Astrocyte (in vitro differentiated cells and primary cell): ENCODE results near the gene MACC1. TPM values are rescaled to one million over a fixed set of nuclear protein-coding genes. Genes with fewer than 3 reads are reported as not detected.

Experiments
- DNase-seq: peaks from one replicate; pipeline ENCODE4 v3.0.0-alpha.2; 2010; ENCODE audit warnings: low read depth
- FAIRE-seq: peaks from 2 replicates; lab custom pipeline; 2011; peaks lifted over from hg19 to GRCh38; lab: Jason Lieb, UNC
- H2AFZ ChIP-seq: 2 replicates; pipeline ENCODE4 v1.6.0; 2012; ENCODE audit warnings: low read depth, low read length, inconsistent platforms
- H3K27ac ChIP-seq: 2 replicates; pipeline ENCODE4 v1.5.1; 2011; ENCODE audit warnings: low read depth, low read length, inconsistent platforms
- H3K27me3 ChIP-seq: 2 replicates; pipeline ENCODE4 v1.6.0; 2011; ENCODE audit warnings: low read length, inconsistent platforms; ENCODE audit not compliant: insufficient read depth
- H3K36me3 ChIP-seq: 2 replicates; pipeline ENCODE4 v1.5.1; 2011; ENCODE audit warnings: low read length, inconsistent platforms; ENCODE audit not compliant: insufficient read depth
- H3K4me1 ChIP-seq: 2 replicates; pipeline ENCODE4 v1.5.1; 2011; ENCODE audit warnings: low read length, inconsistent platforms; ENCODE audit not compliant: insufficient read depth
- H3K4me2 ChIP-seq: 2 replicates; pipeline ENCODE4 v1.6.0; 2012; ENCODE audit warnings: low read length, inconsistent platforms
- H3K4me3 ChIP-seq: 2 replicates; pipeline ENCODE4 v1.5.1; 2011; ENCODE audit warnings: low read depth, mild to moderate bottlenecking, low read length, inconsistent platforms; ENCODE audit not compliant: insufficient read depth
- H3K79me2 ChIP-seq: 2 replicates; pipeline ENCODE4 v1.6.0; 2012; ENCODE audit warnings: mild to moderate bottlenecking, low read length, inconsistent platforms; ENCODE audit not compliant: insufficient read depth
- H3K9ac ChIP-seq: 2 replicates; pipeline ENCODE4 v1.6.0; 2012; ENCODE audit warnings: mild to moderate bottlenecking, low read length, inconsistent platforms
- H3K9me3 ChIP-seq: 2 replicates; pipeline ENCODE4 v1.5.1; 2012; ENCODE audit warnings: low read depth, mild to moderate bottlenecking, low read length, inconsistent platforms; ENCODE audit not compliant: insufficient read depth
- H4K20me1 ChIP-seq: 2 replicates; pipeline ENCODE4 v1.6.0; 2012; ENCODE audit warnings: low read length, inconsistent platforms; ENCODE audit not compliant: insufficient read depth
- H3K27ac Mint-ChIP-seq: one replicate; pipeline ENCODE4 v1.8.0; 2021; ENCODE audit warnings: mild to moderate bottlenecking, mixed read lengths; ENCODE audit not compliant: unreplicated experiment
- H3K27me3 Mint-ChIP-seq: one replicate; pipeline ENCODE4 v1.8.0; 2021; ENCODE audit warnings: low read depth, mixed read lengths; ENCODE audit not compliant: unreplicated experiment
- H3K36me3 Mint-ChIP-seq: one replicate; pipeline ENCODE4 v1.8.0; 2021; ENCODE audit warnings: low read depth, mixed read lengths; ENCODE audit not compliant: unreplicated experiment
- H3K4me1 Mint-ChIP-seq: one replicate; pipeline ENCODE4 v1.8.0; 2021; ENCODE audit warnings: low read depth, mixed read lengths; ENCODE audit not compliant: unreplicated experiment
- H3K4me3 Mint-ChIP-seq: one replicate; pipeline ENCODE4 v1.8.0; 2021; ENCODE audit warnings: mild to moderate bottlenecking, moderate library complexity, mixed read lengths; ENCODE audit not compliant: unreplicated experiment
- H3K9me3 Mint-ChIP-seq: one replicate; pipeline ENCODE4 v1.8.0; 2021; ENCODE audit warnings: mild to moderate bottlenecking, mixed read lengths; ENCODE audit not compliant: unreplicated experiment
- CTCF ChIP-seq: IDR thresholded peaks from 2 replicates; pipeline ENCODE4 v1.5.1; 2011; ENCODE audit warnings: low read depth, mild to moderate bottlenecking, inconsistent platforms, low read length, moderate library complexity; ENCODE audit not compliant: insufficient read depth
- EZH2 ChIP-seq: IDR thresholded peaks from 2 replicates; pipeline ENCODE4 v1.6.1; 2012; ENCODE audit warnings: mild to moderate bottlenecking, low read length, inconsistent platforms; ENCODE audit not compliant: insufficient read depth
- total RNA-seq: library from RNA; stranded (reverse); gene quantifications from 2 replicates; pipeline ENCODE4 v1.2.1, GENCODE V29; 2021

MACC1 gene
- total RNA-seq, 1 donor from 2014 or later = 2.0 TPM

GRCh38 chr7:20236043-20236442 is 18.9 kb upstream of the MACC1 start:
- no peak for TF ChIP-seq EZH2
- TF ChIP-seq CTCF = no peak
- DNase-seq = no peak
- Mint-ChIP-seq H3K4me3 (no peak overlapping the region), H3K27me3 (peaks cover 2% of the 10 kb centered on the region), H3K36me3 (no peaks in the 10 kb centered on the region), H3K9me3 (no peaks in the 10 kb centered on the region), H3K27ac (no peak overlapping the region), H3K4me1 (peaks cover 40% of the 10 kb centered on the region)
- Histone ChIP-seq H2AFZ (no peak overlapping the region), H3K4me3 (no peak overlapping the region), H3K9ac (no peak overlapping the region), H3K79me2 (no peaks in the 10 kb centered on the region), H3K4me1 (peaks cover 20% of the 10 kb centered on the region), H3K27ac (no peak overlapping the region), H3K36me3 (no peaks in the 10 kb centered on the region), H4K20me1 (no peaks in the 10 kb centered on the region), H3K9me3 (no peaks in the 10 kb centered on the region), H3K27me3 (no peaks in the 10 kb centered on the region), H3K4me2 (no peak overlapping the region)
- no peak for FAIRE-seq

- Histone ChIP-seq H3K36me3 (no peaks in the 10 kb centered on the region), H4K20me1 (no peaks in the 10 kb centered on the region), H3K9ac (no peak overlapping the region), H3K4me3 (no peak overlapping the region), H2AFZ (no peak overlapping the region), H3K79me2 (no peaks in the 10 kb centered on the region), H3K4me2 (no peak overlapping the region), H3K27me3 (no peaks in the 10 kb centered on the region), H3K4me1 (peaks cover 16% of the 10 kb centered on the region), H3K27ac (no peak overlapping the region), H3K9me3 (no peaks in the 10 kb centered on the region)
- Mint-ChIP-seq H3K27me3 (peaks cover 2% of the 10 kb centered on the region), H3K4me3 (no peak overlapping the region), H3K27ac (no peak overlapping the region), H3K9me3 (no peaks in the 10 kb centered on the region), H3K36me3 (no peaks in the 10 kb centered on the region), H3K4me1 (peaks cover 41% of the 10 kb centered on the region)
- FAIRE-seq (no peak), DNase-seq (peak; percentile 62)
- TF ChIP-seq EZH2 (no peak), CTCF (no peak)
These were observed 18.1 kb upstream of the MACC1 start for GRCh38 chr7:20235288-20235687.

GRCh38 chr7:20233362-20233761 is 16.2 kb upstream of the MACC1 start:
- peaks cover 21% of the 10 kb centered on the region for H3K4me1 ChIP-seq
- TF ChIP-seq CTCF (no peak), EZH2 (no peak)
- H3K79me2 ChIP-seq = no peaks in the 10 kb centered on the region
- H3K4me3 Mint-ChIP-seq = no peak overlapping the region
- H3K4me3 ChIP-seq = no peak overlapping the region
- no peak overlapping the region for H3K27ac ChIP-seq
- no peak overlapping the region for H2AFZ ChIP-seq
- no peak overlapping the region for H3K9ac ChIP-seq
- no peak overlapping the region for H3K4me2 ChIP-seq
- no peak overlapping the region for H3K27ac Mint-ChIP-seq
- no peaks in the 10 kb centered on the region for H3K9me3 Mint-ChIP-seq
- H3K4me1 Mint-ChIP-seq = peaks cover 47% of the 10 kb centered on the region
- H3K36me3 Mint-ChIP-seq = no peaks in the 10 kb centered on the region
- H3K27me3 Mint-ChIP-seq = peaks cover 2% of the 10 kb centered on the region
- H3K27me3 ChIP-seq = no peaks in the 10 kb centered on the region
- no peaks in the 10 kb centered on the region for H3K36me3 ChIP-seq
- H3K9me3 ChIP-seq = no peaks in the 10 kb centered on the region
- no peaks in the 10 kb centered on the region for H4K20me1 ChIP-seq
- FAIRE-seq = no peak
- DNase-seq = no peak
